Progenitor cell of endocrine pancreas (in vitro differentiated cells): ENCODE measurements around the gene SPOCK1. TPM values are rescaled to one million over a fixed set of nuclear protein-coding genes. Genes with fewer than 3 reads are reported as not detected.

Source experiments
- DNase-seq: peaks from one replicate; pipeline ENCODE4 v3.0.0; 2021; ENCODE audit warnings: low spot score; ENCODE audit not compliant: unreplicated experiment
- H3K27ac Mint-ChIP-seq: 2 replicates; pipeline ENCODE4 v1.8.0; 2021; ENCODE audit warnings: mild to moderate bottlenecking, moderate library complexity, mixed read lengths
- H3K27me3 Mint-ChIP-seq: 2 replicates; pipeline ENCODE4 v1.8.0; 2021; ENCODE audit warnings: mixed read lengths
- H3K36me3 Mint-ChIP-seq: 2 replicates; pipeline ENCODE4 v1.8.0; 2022; ENCODE audit warnings: mixed read lengths; ENCODE audit not compliant: insufficient read depth
- H3K4me1 Mint-ChIP-seq: 2 replicates; pipeline ENCODE4 v1.8.0; 2021; ENCODE audit warnings: low read depth, mixed read lengths
- H3K4me3 Mint-ChIP-seq: 2 replicates; pipeline ENCODE4 v1.8.0; 2021; ENCODE audit warnings: low read depth, mild to moderate bottlenecking, moderate library complexity, mixed read lengths
- H3K9me3 Mint-ChIP-seq: 2 replicates; pipeline ENCODE4 v1.8.0; 2021; ENCODE audit warnings: low read depth, mixed read lengths
- total RNA-seq: library from RNA; stranded (reverse); gene quantifications from 2 replicates; pipeline ENCODE4 v1.2.1, GENCODE V29; 2021
- TF ChIP-seq, protein P1 (sequence below): fragments of 200-600 bp; sonication (generic); IDR thresholded peaks from one replicate; pipeline ENCODE4 v1.5.0; 2021; ENCODE audit warnings: antibody characterized with exemption, mild to moderate bottlenecking; ENCODE audit not compliant: unreplicated experiment

The SPOCK1 gene
- total RNA-seq, 1 donor from 2014 or later: 41.4 TPM

DNA sequence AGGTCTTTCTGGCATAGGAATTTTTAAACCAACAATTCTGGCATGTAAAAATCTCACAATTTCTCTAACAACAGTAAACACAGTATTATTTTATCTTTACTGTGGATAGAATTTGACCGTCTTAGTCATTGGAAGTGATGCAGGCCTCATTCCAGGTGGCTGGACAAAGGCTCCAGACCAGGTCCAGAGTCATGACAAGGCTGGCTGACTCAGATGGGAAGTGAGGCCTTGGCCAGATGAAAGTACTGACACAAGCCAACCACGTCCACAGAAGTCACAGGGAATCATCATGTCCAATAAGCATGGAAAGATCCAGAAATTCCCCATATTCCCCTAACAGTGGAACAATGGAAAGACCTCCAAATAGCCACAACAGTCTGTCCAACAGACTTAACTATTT, 12.4 kb downstream of the SPOCK1 start:
- TF ChIP-seq, protein P1, sequence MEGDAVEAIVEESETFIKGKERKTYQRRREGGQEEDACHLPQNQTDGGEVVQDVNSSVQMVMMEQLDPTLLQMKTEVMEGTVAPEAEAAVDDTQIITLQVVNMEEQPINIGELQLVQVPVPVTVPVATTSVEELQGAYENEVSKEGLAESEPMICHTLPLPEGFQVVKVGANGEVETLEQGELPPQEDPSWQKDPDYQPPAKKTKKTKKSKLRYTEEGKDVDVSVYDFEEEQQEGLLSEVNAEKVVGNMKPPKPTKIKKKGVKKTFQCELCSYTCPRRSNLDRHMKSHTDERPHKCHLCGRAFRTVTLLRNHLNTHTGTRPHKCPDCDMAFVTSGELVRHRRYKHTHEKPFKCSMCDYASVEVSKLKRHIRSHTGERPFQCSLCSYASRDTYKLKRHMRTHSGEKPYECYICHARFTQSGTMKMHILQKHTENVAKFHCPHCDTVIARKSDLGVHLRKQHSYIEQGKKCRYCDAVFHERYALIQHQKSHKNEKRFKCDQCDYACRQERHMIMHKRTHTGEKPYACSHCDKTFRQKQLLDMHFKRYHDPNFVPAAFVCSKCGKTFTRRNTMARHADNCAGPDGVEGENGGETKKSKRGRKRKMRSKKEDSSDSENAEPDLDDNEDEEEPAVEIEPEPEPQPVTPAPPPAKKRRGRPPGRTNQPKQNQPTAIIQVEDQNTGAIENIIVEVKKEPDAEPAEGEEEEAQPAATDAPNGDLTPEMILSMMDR: no peak
- H3K36me3 Mint-ChIP-seq: no peaks in the 10 kb centered on the region
- no peak for DNase-seq
- H3K4me3 Mint-ChIP-seq: no peak overlapping the region
- no peaks in the 10 kb centered on the region for H3K9me3 Mint-ChIP-seq
- no peaks in the 10 kb centered on the region for H3K27me3 Mint-ChIP-seq
- no peaks in the 10 kb centered on the region for H3K4me1 Mint-ChIP-seq
- no peak overlapping the region for H3K27ac Mint-ChIP-seq

DNA sequence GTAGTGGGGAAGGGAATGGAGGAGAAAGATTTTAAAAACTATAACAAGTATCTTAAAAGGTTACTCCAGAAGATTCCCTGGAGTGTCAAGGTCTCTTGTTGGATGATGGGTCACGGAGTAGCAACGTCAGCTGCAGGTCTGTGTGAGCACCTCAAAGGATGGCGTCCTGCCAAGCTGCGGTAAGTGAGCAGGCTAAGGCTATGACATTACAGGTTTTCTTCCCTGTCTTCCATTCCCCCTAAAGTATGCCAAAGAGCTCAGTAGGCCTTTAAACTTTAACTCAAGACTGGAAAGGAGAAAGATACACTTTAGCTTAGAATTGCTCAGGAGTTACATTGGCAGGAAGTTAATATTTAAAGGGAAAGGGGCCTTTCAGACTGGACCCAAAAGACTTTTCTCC, 17.5 kb downstream of the SPOCK1 start:
- Mint-ChIP-seq H3K4me3 (no peak overlapping the region), H3K27ac (no peak overlapping the region), H3K9me3 (no peaks in the 10 kb centered on the region), H3K4me1 (no peaks in the 10 kb centered on the region), H3K36me3 (no peaks in the 10 kb centered on the region), H3K27me3 (no peaks in the 10 kb centered on the region)
- TF ChIP-seq, protein P1: no peak
- DNase-seq: no peak

DNA sequence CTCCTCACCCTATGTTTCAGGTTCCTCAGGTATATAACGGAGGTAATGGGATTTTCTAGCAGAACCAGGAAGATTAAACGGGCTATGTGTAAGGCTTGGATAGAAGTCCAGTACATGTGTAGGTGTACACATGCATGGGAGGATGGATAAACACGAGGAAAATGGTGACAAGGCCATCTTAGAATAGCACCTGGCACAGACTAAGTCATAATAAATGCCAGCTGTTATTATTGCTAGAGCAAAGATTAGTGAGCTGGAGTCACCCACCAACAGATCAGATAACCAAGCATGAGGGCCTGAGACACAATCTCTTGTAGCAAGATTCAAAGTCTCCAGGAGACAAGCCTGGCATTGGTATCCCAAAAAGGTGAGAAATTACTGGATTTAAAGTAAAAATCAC, 21.1 kb downstream of the SPOCK1 start:
- TF ChIP-seq, protein P1: no peak
- Mint-ChIP-seq H3K9me3 (peaks cover 3% of the 10 kb centered on the region), H3K36me3 (no peaks in the 10 kb centered on the region), H3K27me3 (no peaks in the 10 kb centered on the region), H3K4me1 (no peaks in the 10 kb centered on the region), H3K4me3 (no peak overlapping the region), H3K27ac (no peak overlapping the region)
- DNase-seq: no peak

DNA sequence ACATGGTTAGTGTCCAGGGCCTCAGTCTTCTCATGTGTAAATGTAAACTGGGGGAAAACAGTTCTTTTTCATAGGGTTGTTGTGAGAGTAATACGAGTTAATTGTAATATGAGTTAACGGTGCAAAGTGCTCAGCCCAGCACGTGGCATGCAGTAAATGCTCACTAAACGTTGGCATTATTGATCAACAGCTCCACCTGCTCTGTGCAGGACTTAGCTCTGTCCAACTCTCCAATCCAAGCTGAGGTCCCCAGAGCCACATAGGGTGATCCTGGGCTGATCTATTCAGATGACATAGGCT, 28.3 kb downstream of the SPOCK1 start:
- Mint-ChIP-seq H3K4me3 (no peak overlapping the region), H3K27me3 (peaks cover 19% of the 10 kb centered on the region), H3K27ac (no peak overlapping the region), H3K9me3 (peaks cover 3% of the 10 kb centered on the region), H3K36me3 (no peaks in the 10 kb centered on the region), H3K4me1 (no peaks in the 10 kb centered on the region)
- DNase-seq: no peak
- TF ChIP-seq, protein P1: no peak

DNA sequence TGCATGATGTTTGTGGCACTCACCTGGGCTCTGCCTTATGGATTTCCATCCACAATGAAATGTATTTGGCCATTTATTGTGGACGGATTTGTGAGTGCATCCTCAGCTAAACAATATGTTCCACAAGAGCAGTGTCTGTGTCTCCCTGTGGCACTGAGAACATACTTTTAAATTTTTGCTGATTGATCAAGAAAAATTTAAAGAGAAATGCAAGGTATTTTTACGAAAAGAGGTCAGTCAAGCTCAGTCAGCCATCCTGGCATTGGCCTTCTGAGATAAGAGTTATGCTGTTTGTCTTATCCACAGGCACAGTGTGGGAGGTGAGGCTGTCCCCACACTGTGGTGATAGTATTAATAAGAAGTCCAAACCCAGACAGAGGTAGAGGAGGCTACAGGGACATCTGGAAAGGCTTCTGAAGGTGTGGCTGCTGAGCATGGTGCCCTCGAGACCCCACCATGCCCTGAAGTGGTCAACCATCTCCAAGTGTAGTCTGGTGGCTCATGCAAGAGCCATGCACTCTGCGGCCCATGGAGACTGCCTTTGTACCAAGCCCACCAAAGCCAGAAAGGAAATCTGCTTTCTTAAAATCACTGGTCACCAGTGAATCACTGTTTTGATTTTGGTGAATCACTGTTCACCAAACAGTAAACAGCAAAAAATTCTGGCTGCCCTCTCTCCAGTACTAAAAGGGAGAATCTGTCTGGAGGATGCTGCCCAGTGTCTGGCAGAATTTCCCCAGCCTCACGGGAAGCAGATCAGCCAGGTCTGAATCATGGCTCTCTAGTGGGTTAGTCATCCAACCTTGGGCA, 28.8 kb downstream of the SPOCK1 start:
- DNase-seq: no peak
- no peaks in the 10 kb centered on the region for H3K36me3 Mint-ChIP-seq
- H3K9me3 Mint-ChIP-seq: peaks cover 3% of the 10 kb centered on the region
- H3K4me1 Mint-ChIP-seq: no peaks in the 10 kb centered on the region
- TF ChIP-seq, protein P1: no peak
- H3K27ac Mint-ChIP-seq: no peak overlapping the region
- H3K4me3 Mint-ChIP-seq: no peak overlapping the region
- peaks cover 23% of the 10 kb centered on the region for H3K27me3 Mint-ChIP-seq
